ENCODE measurements around the gene CCDC178.
"Not testable (repeated sequence)": the region's sequence is repeated elsewhere in the genome, so short reads cannot be mapped to it uniquely, and the experiment has no call there.

The CCDC178 gene

GRCh38 chr18:33210575-33211189 lies 229.8 kb downstream of the CCDC178 start:
- DNase-seq (ENCODE audit: low read depth): no peak

GRCh38 chr18:33205777-33206176 lies 234.7 kb downstream of the CCDC178 start:
- no peak for DNase-seq (ENCODE audit: low read depth)

GRCh38 chr18:33201509-33201926 lies 239.0 kb downstream of the CCDC178 start:
- no peak for DNase-seq (ENCODE audit: low read depth)

- DNase-seq (ENCODE audit: low read depth): no peak
Measured at GRCh38 chr18:33195795-33196194, 244.7 kb downstream of the CCDC178 start.

GRCh38 chr18:33194793-33195192 lies 245.7 kb downstream of the CCDC178 start:
- no peak for DNase-seq (ENCODE audit: low read depth)

GRCh38 chr18:33184958-33185357 lies 255.6 kb downstream of the CCDC178 start:
- DNase-seq (ENCODE audit: low read depth): no peak

- no peak for DNase-seq (ENCODE audit: low read depth)
Measured at GRCh38 chr18:33184175-33184574, 256.3 kb downstream of the CCDC178 start.

- no peak for DNase-seq (ENCODE audit: low read depth)
Measured at GRCh38 chr18:33183136-33183535, 257.4 kb downstream of the CCDC178 start.

GRCh38 chr18:33181016-33181415 lies 259.5 kb downstream of the CCDC178 start:
- DNase-seq (ENCODE audit: low read depth): no peak

GRCh38 chr18:33169218-33169617 lies 271.3 kb downstream of the CCDC178 start:
- no peak for DNase-seq (ENCODE audit: low read depth)

- DNase-seq (ENCODE audit: low read depth): not testable (repeated sequence)
Measured at GRCh38 chr18:33164121-33164520, 276.4 kb downstream of the CCDC178 start.

GRCh38 chr18:33161131-33161530 lies 279.4 kb downstream of the CCDC178 start:
- no peak for DNase-seq (ENCODE audit: low read depth)

- DNase-seq (ENCODE audit: low read depth): no peak
Measured at GRCh38 chr18:33159151-33159550, 281.4 kb downstream of the CCDC178 start.

GRCh38 chr18:33157893-33158292 lies 282.6 kb downstream of the CCDC178 start:
- no peak for DNase-seq (ENCODE audit: low read depth)

- DNase-seq (ENCODE audit: low read depth): no peak
Measured at GRCh38 chr18:33156906-33157470, 283.5 kb downstream of the CCDC178 start.

GRCh38 chr18:33154049-33154448 lies 286.5 kb downstream of the CCDC178 start:
- DNase-seq (ENCODE audit: low read depth): no peak

GRCh38 chr18:33152376-33152775 lies 288.1 kb downstream of the CCDC178 start:
- no peak for DNase-seq (ENCODE audit: low read depth)

GRCh38 chr18:33147811-33148210 lies 292.7 kb downstream of the CCDC178 start:
- DNase-seq (ENCODE audit: low read depth): not testable (repeated sequence)

- DNase-seq (ENCODE audit: low read depth): no peak
Measured at GRCh38 chr18:33146014-33146413, 294.5 kb downstream of the CCDC178 start.

- DNase-seq (ENCODE audit: low read depth): no peak
Measured at GRCh38 chr18:33135951-33136660, 304.4 kb downstream of the CCDC178 start.

- DNase-seq (ENCODE audit: low read depth): no peak
Measured at GRCh38 chr18:33132657-33133056, 307.9 kb downstream of the CCDC178 start.

GRCh38 chr18:33128581-33128980 lies 311.9 kb downstream of the CCDC178 start:
- no peak for DNase-seq (ENCODE audit: low read depth)

GRCh38 chr18:33123862-33124518 lies 316.5 kb downstream of the CCDC178 start:
- no peak for DNase-seq (ENCODE audit: low read depth)
